ENCODE data around the gene ATF4. TPM values are rescaled to one million over a fixed set of nuclear protein-coding genes. Genes with fewer than 3 reads are reported as not detected.

Gene ATF4
- total and polyA plus RNA-seq, 4 experiments from 2014 or later: 44.4 to 278 (median 187) TPM

DNA sequence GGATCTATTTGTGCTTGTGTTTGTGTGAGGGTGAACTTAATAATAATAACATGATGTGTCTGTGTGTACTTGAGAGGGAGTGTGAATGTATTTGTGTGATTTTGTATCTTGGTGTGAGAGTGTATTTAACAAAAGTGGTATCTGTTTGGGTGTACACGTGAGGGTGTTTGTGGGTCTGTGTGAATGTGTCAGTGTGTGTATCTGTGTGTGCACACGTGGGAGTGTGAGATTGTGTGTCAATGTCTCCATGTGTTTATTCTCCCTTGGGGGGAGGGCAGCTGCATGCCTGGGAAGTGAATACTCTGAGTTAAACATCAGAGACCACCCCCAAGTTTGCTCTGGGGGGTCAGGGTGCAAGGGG is 27.2 kb downstream of the ATF4 start:
- no peak overlapping the region for H3K27ac ChIP-seq (ENCODE audit: low read depth, low read length)
- ChIA-PET POLR2A (ENCODE audit: partially characterized antibody) (no interaction called here), CTCF (ENCODE audit: partially characterized antibody) (interaction anchor here (0.8 to 3.9 kb wide), 2 partner anchors 12 to 477 kb away, joined by 3 to 26 read pairs; no protein-coding TSS in a partner anchor)
- H3K4me3 Mint-ChIP-seq: no peak overlapping the region
- H3K36me3 ChIP-seq (ENCODE audit: insufficient read depth, low read length): no peaks in the 10 kb centered on the region
- peaks cover 8 to 18% (median 15%) of the 10 kb centered on the region in 4 donors for H3K4me1 Mint-ChIP-seq
- H3K9me3 Mint-ChIP-seq: peaks cover 0 to 3% (median 1%) of the 10 kb centered on the region in 8 donors
- peaks cover 7% of the 10 kb centered on the region for H3K4me1 ChIP-seq (ENCODE audit: insufficient read depth, low read length)
- intact Hi-C loops (cut with micrococcal nuclease): no loop called here
- no peak for DNase-seq
- H3K4me3 ChIP-seq (ENCODE audit: low read length in 2 of 2): no peak overlapping the region
- H3K9me3 ChIP-seq (ENCODE audit: control insufficient read depth in 1 of 2, low read length in 2 of 2): no peaks in the 10 kb centered on the region
- H3K27me3 ChIP-seq (ENCODE audit: insufficient read depth, low read length): peaks cover 3% of the 10 kb centered on the region
- H3K36me3 Mint-ChIP-seq: no peaks in the 10 kb centered on the region
- no peak overlapping the region for H3K27ac Mint-ChIP-seq
- peaks cover 24 to 33% of the 10 kb centered on the region in 2 donors for H3K27me3 Mint-ChIP-seq

DNA sequence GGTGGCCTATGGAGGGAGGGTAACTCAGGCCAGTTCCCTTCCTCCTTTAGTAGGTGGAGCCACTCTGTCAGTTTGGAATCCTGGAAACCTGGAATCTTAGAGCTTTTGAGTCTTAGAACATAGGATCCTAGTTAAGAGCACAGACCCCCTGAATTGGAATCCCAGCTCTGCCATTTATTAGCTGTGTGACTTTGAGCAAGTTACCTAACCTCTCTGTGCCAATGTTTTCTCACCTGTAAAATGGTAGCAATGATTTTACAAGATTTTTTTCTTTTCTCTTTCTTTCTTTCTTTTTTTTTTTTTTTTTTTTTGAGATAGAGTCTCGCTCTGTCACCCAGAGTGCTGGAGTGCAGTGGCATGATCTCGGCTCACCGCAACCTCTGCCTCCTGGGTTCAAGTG is 33.1 kb downstream of the ATF4 start:
- H3K27ac Mint-ChIP-seq: no peak overlapping the region
- intact Hi-C loops (cut with micrococcal nuclease): no loop called here

DNA sequence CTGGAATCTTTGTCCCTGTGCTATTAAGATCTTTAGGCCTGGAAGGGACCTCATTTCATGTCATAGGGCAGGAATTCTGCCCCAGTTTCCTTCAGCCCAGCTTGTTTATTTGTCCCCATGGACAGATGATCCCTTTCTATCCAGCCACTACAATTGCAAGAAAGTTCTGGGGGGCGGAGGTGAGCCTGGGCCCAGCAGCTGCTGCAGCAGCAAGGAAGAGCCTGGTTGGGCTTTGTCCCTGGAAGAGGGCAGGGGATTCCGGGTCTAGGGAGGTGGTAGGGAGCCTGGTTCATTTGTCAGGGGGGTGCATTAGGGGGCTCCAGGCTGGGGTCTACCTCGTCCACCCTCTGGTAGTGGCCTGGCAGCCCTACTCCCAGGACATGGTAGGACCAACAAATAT is 33.8 kb downstream of the ATF4 start:
- Histone ChIP-seq H3K4me3 (ENCODE audit: low read length in 2 of 2) (no peak overlapping the region), H3K9me3 (ENCODE audit: control insufficient read depth in 1 of 2, low read length in 2 of 2) (no peaks in the 10 kb centered on the region), H3K4me1 (ENCODE audit: insufficient read depth, low read length) (peaks cover 6% of the 10 kb centered on the region), H3K27ac (ENCODE audit: low read depth, low read length) (no peak overlapping the region), H3K36me3 (ENCODE audit: insufficient read depth, low read length) (no peaks in the 10 kb centered on the region), H3K27me3 (ENCODE audit: insufficient read depth, low read length) (peaks cover 21% of the 10 kb centered on the region)
- Mint-ChIP-seq H3K27me3 (peaks cover 22 to 26% of the 10 kb centered on the region in 2 donors), H3K4me1 (peaks cover 0 to 9% (median 2%) of the 10 kb centered on the region in 4 donors), H3K27ac (no peak overlapping the region), H3K36me3 (no peaks in the 10 kb centered on the region), H3K4me3 (no peak overlapping the region), H3K9me3 (peaks cover 0 to 4% (median 0%) of the 10 kb centered on the region in 8 donors)
- DNase-seq: no peak
- CTCF ChIA-PET (ENCODE audit: partially characterized antibody): interaction anchor here (1.7 kb wide), 1 partner anchor 471 kb away, joined by 6 read pairs; no protein-coding TSS in a partner anchor
- POLR2A ChIA-PET (ENCODE audit: partially characterized antibody): no interaction called here
- intact Hi-C loops (cut with micrococcal nuclease): no loop called here

More for the DNA sequence above, 33.1 kb downstream of the ATF4 start:
- Mint-ChIP-seq H3K4me3 (no peak overlapping the region), H3K9me3 (peaks cover 0 to 4% (median 0%) of the 10 kb centered on the region in 8 donors), H3K4me1 (peaks cover 0 to 9% (median under 1%) of the 10 kb centered on the region in 4 donors), H3K36me3 (no peaks in the 10 kb centered on the region), H3K27me3 (peaks cover 22 to 23% of the 10 kb centered on the region in 2 donors)
- no peaks in the 10 kb centered on the region for H3K36me3 ChIP-seq (ENCODE audit: insufficient read depth, low read length)
- ChIA-PET CTCF (ENCODE audit: partially characterized antibody) (interaction anchor here (1.7 kb wide), 1 partner anchor 472 kb away, joined by 6 read pairs; no protein-coding TSS in a partner anchor), POLR2A (ENCODE audit: partially characterized antibody) (no interaction called here)
- H3K4me3 ChIP-seq (ENCODE audit: low read length in 2 of 2): no peak overlapping the region
- no peaks in the 10 kb centered on the region for H3K9me3 ChIP-seq (ENCODE audit: control insufficient read depth in 1 of 2, low read length in 2 of 2)
- peaks cover 6% of the 10 kb centered on the region for H3K4me1 ChIP-seq (ENCODE audit: insufficient read depth, low read length)
- no peak for DNase-seq
- peaks cover 16% of the 10 kb centered on the region for H3K27me3 ChIP-seq (ENCODE audit: insufficient read depth, low read length)
- no peak overlapping the region for H3K27ac ChIP-seq (ENCODE audit: low read depth, low read length)

- Histone ChIP-seq H3K9me3 (ENCODE audit: control insufficient read depth in 1 of 2, low read length in 2 of 2) (no peaks in the 10 kb centered on the region), H3K27ac (ENCODE audit: low read depth, low read length) (no peak overlapping the region), H3K36me3 (ENCODE audit: insufficient read depth, low read length) (no peaks in the 10 kb centered on the region), H3K27me3 (ENCODE audit: insufficient read depth, low read length) (peaks cover 21% of the 10 kb centered on the region), H3K4me3 (ENCODE audit: low read length in 2 of 2) (no peak overlapping the region), H3K4me1 (ENCODE audit: insufficient read depth, low read length) (peaks cover 6% of the 10 kb centered on the region)
- DNase-seq: peak in 4 of 5 donors; percentile 41 to 50 (median 47)
- Mint-ChIP-seq H3K4me3 (peak overlapping the region; percentile 52 to 81 (median 66)), H3K9me3 (peaks cover 0 to 2% (median 0%) of the 10 kb centered on the region in 8 donors), H3K4me1 (peaks cover 0 to 9% (median 2%) of the 10 kb centered on the region in 4 donors), H3K27ac (peak overlapping the region in 2 of 7 donors; percentile 36 to 90), H3K36me3 (no peaks in the 10 kb centered on the region), H3K27me3 (peaks cover 21 to 28% of the 10 kb centered on the region in 2 donors)
- intact Hi-C loops (cut with micrococcal nuclease): no loop called here
- ChIA-PET POLR2A (ENCODE audit: partially characterized antibody) (interaction anchor here (1.1 kb wide), 1 partner anchor 467 kb away, joined by 3 read pairs; no protein-coding TSS in a partner anchor), CTCF (ENCODE audit: partially characterized antibody) (interaction anchor here (0.9 to 5.7 kb wide), 4 partner anchors 10 to 467 kb away, joined by 3 to 37 read pairs (median 4); no protein-coding TSS in a partner anchor)
These were observed 36.8 kb downstream of the ATF4 start for GRCh38 chr22:39556970-39557841.

DNA sequence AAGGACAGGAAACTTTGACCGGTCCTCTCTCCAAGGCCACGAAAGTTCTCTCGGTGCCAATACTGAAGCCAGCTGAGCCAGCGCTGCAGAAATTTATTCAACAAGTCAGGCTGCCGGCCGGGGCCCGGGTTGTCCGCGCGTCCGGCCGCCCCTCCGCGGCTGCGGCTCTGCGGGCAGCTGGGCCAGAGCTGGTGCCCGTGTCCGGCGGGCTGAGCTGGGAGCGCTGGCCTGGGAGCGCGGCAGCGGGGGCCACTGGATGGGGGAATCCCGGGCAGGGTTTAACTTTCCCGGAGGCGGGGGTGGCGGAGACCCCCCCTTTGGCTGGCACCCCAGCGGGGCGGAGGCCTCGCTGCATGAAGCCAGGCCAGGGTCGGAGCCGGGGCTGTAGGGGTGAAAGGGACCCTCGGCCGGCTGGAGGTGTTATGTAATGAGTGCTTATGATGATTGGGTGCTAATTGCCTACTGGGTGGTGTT is 37.9 kb downstream of the ATF4 start:
- Histone ChIP-seq H3K36me3 (ENCODE audit: insufficient read depth, low read length) (no peaks in the 10 kb centered on the region), H3K27ac (ENCODE audit: low read depth, low read length) (no peak overlapping the region), H3K9me3 (ENCODE audit: control insufficient read depth in 1 of 2, low read length in 2 of 2) (no peaks in the 10 kb centered on the region), H3K4me3 (ENCODE audit: low read length in 2 of 2) (no peak overlapping the region), H3K27me3 (ENCODE audit: insufficient read depth, low read length) (peaks cover 21% of the 10 kb centered on the region), H3K4me1 (ENCODE audit: insufficient read depth, low read length) (peaks cover 6% of the 10 kb centered on the region)
- intact Hi-C loops (cut with micrococcal nuclease): no loop called here
- ChIA-PET CTCF (ENCODE audit: partially characterized antibody) (interaction anchor here (1.8 to 5.7 kb wide), 2 partner anchors 384 to 466 kb away, joined by 5 to 37 read pairs; no protein-coding TSS in a partner anchor), POLR2A (ENCODE audit: partially characterized antibody) (no interaction called here)
- peaks cover 0 to 9% (median 2%) of the 10 kb centered on the region in 4 donors for H3K4me1 Mint-ChIP-seq
- DNase-seq: no peak
- no peaks in the 10 kb centered on the region for H3K36me3 Mint-ChIP-seq
- H3K9me3 Mint-ChIP-seq: peaks cover 0 to 2% (median 0%) of the 10 kb centered on the region in 8 donors
- peak overlapping the region in 7 of 8 donors; percentile 48 to 75 (median 64) for H3K4me3 Mint-ChIP-seq
- peaks cover 19 to 26% of the 10 kb centered on the region in 2 donors for H3K27me3 Mint-ChIP-seq
- peak overlapping the region in 1 of 7 donors; percentile 67 for H3K27ac Mint-ChIP-seq

DNA sequence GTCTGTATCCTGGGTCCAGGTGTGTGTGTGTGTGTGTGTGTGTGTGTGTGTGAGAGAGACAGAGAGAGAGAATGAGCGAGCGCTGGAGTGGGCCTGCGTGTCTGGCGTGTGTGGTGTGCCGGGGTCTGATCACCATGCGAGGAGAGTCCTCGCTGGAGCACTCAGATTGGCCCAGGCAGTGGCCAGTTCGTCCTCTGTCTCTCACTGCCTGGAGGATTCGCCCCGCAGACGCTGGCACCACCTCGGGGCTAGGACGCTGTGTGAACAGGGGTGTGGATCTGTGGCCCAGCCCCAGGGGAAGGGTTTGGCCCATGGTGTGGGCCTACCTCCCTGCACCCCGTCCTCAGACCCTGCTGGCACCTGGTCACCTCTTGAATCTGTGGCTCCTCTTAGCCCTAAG is 38.6 kb downstream of the ATF4 start:
- no peak overlapping the region for H3K4me3 ChIP-seq (ENCODE audit: low read length in 2 of 2)
- intact Hi-C loops (cut with micrococcal nuclease): no loop called here
- peaks cover 21% of the 10 kb centered on the region for H3K27me3 ChIP-seq (ENCODE audit: insufficient read depth, low read length)
- H3K36me3 ChIP-seq (ENCODE audit: insufficient read depth, low read length): no peaks in the 10 kb centered on the region
- DNase-seq: no peak
- H3K27ac ChIP-seq (ENCODE audit: low read depth, low read length): no peak overlapping the region
- H3K9me3 ChIP-seq (ENCODE audit: control insufficient read depth in 1 of 2, low read length in 2 of 2): no peaks in the 10 kb centered on the region
- Mint-ChIP-seq H3K9me3 (peaks cover 0 to 2% (median 0%) of the 10 kb centered on the region in 8 donors), H3K27me3 (peaks cover 19 to 26% of the 10 kb centered on the region in 2 donors), H3K4me3 (peak overlapping the region in 5 of 8 donors; percentile 18 to 71 (median 58)), H3K4me1 (peaks cover 0 to 9% (median 2%) of the 10 kb centered on the region in 4 donors), H3K27ac (peak overlapping the region in 1 of 7 donors; percentile 67), H3K36me3 (no peaks in the 10 kb centered on the region)
- CTCF ChIA-PET (ENCODE audit: partially characterized antibody): interaction anchor here (1.0 to 5.7 kb wide), 3 partner anchors 21 to 465 kb away, joined by 3 to 37 read pairs (median 3); no protein-coding TSS in a partner anchor
- POLR2A ChIA-PET (ENCODE audit: partially characterized antibody): no interaction called here
- peaks cover 6% of the 10 kb centered on the region for H3K4me1 ChIP-seq (ENCODE audit: insufficient read depth, low read length)

All from CD4-positive, alpha-beta memory T cell (primary cell).